ENCODE data around the gene PTPRM. TPM values are rescaled to one million over a fixed set of nuclear protein-coding genes. Genes with fewer than 3 reads are reported as not detected.

PTPRM gene
- total RNA-seq, 1 experiment from 2014 or later, result 1.6 TPM

GRCh38 chr18:7770908-7771307 lies 203.8 kb downstream of the PTPRM start:
- ChIA-PET POLR2A (no interaction called here), CTCF (no interaction called here)
- Histone ChIP-seq H3K27ac (ENCODE audit: low read length) (no peak overlapping the region), H3K27me3 (ENCODE audit: control insufficient read depth, insufficient read depth, low read length) (no peaks in the 10 kb centered on the region), H3K9me3 (ENCODE audit: control insufficient read depth, insufficient read depth, low read depth, low read length) (no peaks in the 10 kb centered on the region), H3K4me1 (ENCODE audit: control insufficient read depth, insufficient read depth, low read length) (no peaks in the 10 kb centered on the region), H3K4me3 (ENCODE audit: low read depth in 2 of 2, low read length in 2 of 2) (no peak overlapping the region), H3K36me3 (ENCODE audit: control insufficient read depth, insufficient read depth, low read length) (no peaks in the 10 kb centered on the region)
- DNase-seq (ENCODE audit: low read depth, low spot score) (no peak), ATAC-seq (no peak)
- no TSS peak for BruUV-seq (replicated peaks)
- no peak for TF ChIP-seq POLR2AphosphoS5 (IDR thresholded peaks at IDR 0.05; ENCODE audit: low read depth, low read length)
- intact Hi-C loops (cut with micrococcal nuclease; ENCODE audit: unreplicated experiment) (no loop called here), in situ Hi-C loops (cut with HindIII; ENCODE audit: low pct_unique_long_range_greater_than_20kb, low sequenced_read_pairs) (no loop called here)

GRCh38 chr18:7772510-7772888 lies 205.4 kb downstream of the PTPRM start:
- H3K36me3 ChIP-seq (ENCODE audit: control insufficient read depth, insufficient read depth, low read length), result no peaks in the 10 kb centered on the region
- CTCF ChIA-PET, result no interaction called here
- no peaks in the 10 kb centered on the region for H3K9me3 ChIP-seq (ENCODE audit: control insufficient read depth, insufficient read depth, low read depth, low read length)
- no peak for TF ChIP-seq POLR2AphosphoS5 (IDR thresholded peaks at IDR 0.05; ENCODE audit: low read depth, low read length)
- no peak for TF ChIP-seq REST (IDR thresholded peaks at IDR 0.05; ENCODE audit: insufficient read depth in 1 of 2, low read depth in 2 of 2, low read length in 1 of 2)
- no peak for TF ChIP-seq SIN3A (IDR thresholded peaks at IDR 0.05; ENCODE audit: borderline replicate concordance, insufficient read depth, low read depth, low read length)
- TF ChIP-seq CTCF (IDR thresholded peaks at IDR 0.05), result no peak
- TF ChIP-seq TCF7L2 (IDR thresholded peaks at IDR 0.05; ENCODE audit: low read depth, low read length), result no peak
- in situ Hi-C loops (cut with HindIII; ENCODE audit: low pct_unique_long_range_greater_than_20kb, low sequenced_read_pairs), result no loop called here
- intact Hi-C loops (cut with micrococcal nuclease; ENCODE audit: unreplicated experiment), result no loop called here
- no peaks in the 10 kb centered on the region for H3K27me3 ChIP-seq (ENCODE audit: control insufficient read depth, insufficient read depth, low read length)
- ATAC-seq (no peak), DNase-seq (ENCODE audit: low read depth, low spot score) (no peak)
- POLR2A ChIA-PET, result no interaction called here
- H3K4me3 ChIP-seq (ENCODE audit: low read depth in 2 of 2, low read length in 2 of 2), result no peak overlapping the region
- no peaks in the 10 kb centered on the region for H3K4me1 ChIP-seq (ENCODE audit: control insufficient read depth, insufficient read depth, low read length)
- no TSS peak for BruUV-seq (replicated peaks)
- no peak overlapping the region for H3K27ac ChIP-seq (ENCODE audit: low read length)

- Histone ChIP-seq H3K27ac (ENCODE audit: low read length) (no peak overlapping the region), H3K4me1 (ENCODE audit: control insufficient read depth, insufficient read depth, low read length) (no peaks in the 10 kb centered on the region), H3K27me3 (ENCODE audit: control insufficient read depth, insufficient read depth, low read length) (no peaks in the 10 kb centered on the region), H3K9me3 (ENCODE audit: control insufficient read depth, insufficient read depth, low read depth, low read length) (no peaks in the 10 kb centered on the region), H3K36me3 (ENCODE audit: control insufficient read depth, insufficient read depth, low read length) (no peaks in the 10 kb centered on the region), H3K4me3 (ENCODE audit: low read depth in 2 of 2, low read length in 2 of 2) (no peak overlapping the region)
- no peak for ATAC-seq
- intact Hi-C loops (cut with micrococcal nuclease; ENCODE audit: unreplicated experiment), result no loop called here
- no peak for DNase-seq (ENCODE audit: low read depth, low spot score)
- BruUV-seq (replicated peaks), result no TSS peak
- CTCF ChIA-PET, result no interaction called here
- TF ChIP-seq TCF7L2 (IDR thresholded peaks at IDR 0.05; ENCODE audit: low read depth, low read length) (no peak), CTCF (IDR thresholded peaks at IDR 0.05) (no peak), POLR2AphosphoS5 (IDR thresholded peaks at IDR 0.05; ENCODE audit: low read depth, low read length) (no peak), REST (IDR thresholded peaks at IDR 0.05; ENCODE audit: insufficient read depth in 1 of 2, low read depth in 2 of 2, low read length in 1 of 2) (no peak), SIN3A (IDR thresholded peaks at IDR 0.05; ENCODE audit: borderline replicate concordance, insufficient read depth, low read depth, low read length) (no peak)
- POLR2A ChIA-PET, result no interaction called here
- in situ Hi-C loops (cut with HindIII; ENCODE audit: low pct_unique_long_range_greater_than_20kb, low sequenced_read_pairs), result no loop called here
Observed at GRCh38 chr18:7772951-7773350, 205.8 kb downstream of the PTPRM start.

Data from Panc1 (cell line).